Measurements from ENCODE around the gene ZFPM1. TPM values are rescaled to one million over a fixed set of nuclear protein-coding genes. Genes with fewer than 3 reads are reported as not detected.

ZFPM1 gene
- total RNA-seq, 2 donors from 2014 or later = 18.1 to 21.5 TPM

DNA sequence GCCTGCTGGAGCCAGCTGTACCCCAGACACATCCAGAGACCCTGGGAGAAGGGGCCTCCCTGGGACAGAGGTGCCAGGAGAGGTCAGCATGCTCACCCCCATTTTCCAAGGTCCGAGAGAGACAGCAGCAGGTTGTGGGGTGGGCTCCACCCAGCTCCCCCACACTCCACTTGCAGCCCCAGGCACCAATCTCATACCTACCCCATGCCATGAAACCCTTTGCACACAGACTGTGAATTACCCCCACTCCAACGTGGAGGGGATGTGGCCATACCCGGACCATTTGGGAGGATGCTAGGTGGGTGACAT is 34.0 kb downstream of the ZFPM1 start:
- Histone ChIP-seq H3K27ac (ENCODE audit: low read depth, low read length) (no peak overlapping the region), H3K36me3 (ENCODE audit: control insufficient read depth, insufficient read depth, low read length) (peaks cover 10% of the 10 kb centered on the region), H3K9ac (ENCODE audit: extremely low read depth, low read length, poor library complexity, severe bottlenecking) (no peak overlapping the region), H3K9me3 (ENCODE audit: control insufficient read depth, low read length) (no peaks in the 10 kb centered on the region), H3K4me3 (ENCODE audit: low read length) (no peak overlapping the region), H3K27me3 (ENCODE audit: control insufficient read depth, insufficient read depth, low read length, poor library complexity, severe bottlenecking) (no peaks in the 10 kb centered on the region), H3K4me1 (ENCODE audit: control insufficient read depth, insufficient read depth, low read length) (peaks cover 10% of the 10 kb centered on the region)
- WGBS, 2 experiments (ENCODE audit: insufficient coverage in 1 of 2, insufficient read length in 1 of 2) = 94% methylated on average over 3 of the region's 3 CpGs; no CpG with 5 or more reads in 1 of the 2 experiments
- Mint-ChIP-seq H3K27ac (no peak overlapping the region), H3K9me3 (no peaks in the 10 kb centered on the region), H3K4me3 (no peak overlapping the region), H3K4me1 (peaks cover 13% of the 10 kb centered on the region), H3K36me3 (ENCODE audit: low read depth) (peaks cover 4% of the 10 kb centered on the region), H3K27me3 (ENCODE audit: insufficient read depth) (no peaks in the 10 kb centered on the region)
- TF ChIP-seq, protein P1, sequence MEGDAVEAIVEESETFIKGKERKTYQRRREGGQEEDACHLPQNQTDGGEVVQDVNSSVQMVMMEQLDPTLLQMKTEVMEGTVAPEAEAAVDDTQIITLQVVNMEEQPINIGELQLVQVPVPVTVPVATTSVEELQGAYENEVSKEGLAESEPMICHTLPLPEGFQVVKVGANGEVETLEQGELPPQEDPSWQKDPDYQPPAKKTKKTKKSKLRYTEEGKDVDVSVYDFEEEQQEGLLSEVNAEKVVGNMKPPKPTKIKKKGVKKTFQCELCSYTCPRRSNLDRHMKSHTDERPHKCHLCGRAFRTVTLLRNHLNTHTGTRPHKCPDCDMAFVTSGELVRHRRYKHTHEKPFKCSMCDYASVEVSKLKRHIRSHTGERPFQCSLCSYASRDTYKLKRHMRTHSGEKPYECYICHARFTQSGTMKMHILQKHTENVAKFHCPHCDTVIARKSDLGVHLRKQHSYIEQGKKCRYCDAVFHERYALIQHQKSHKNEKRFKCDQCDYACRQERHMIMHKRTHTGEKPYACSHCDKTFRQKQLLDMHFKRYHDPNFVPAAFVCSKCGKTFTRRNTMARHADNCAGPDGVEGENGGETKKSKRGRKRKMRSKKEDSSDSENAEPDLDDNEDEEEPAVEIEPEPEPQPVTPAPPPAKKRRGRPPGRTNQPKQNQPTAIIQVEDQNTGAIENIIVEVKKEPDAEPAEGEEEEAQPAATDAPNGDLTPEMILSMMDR (conservative IDR thresholded peaks at IDR 0.05) = no peak
- no peak for DNase-seq

DNA sequence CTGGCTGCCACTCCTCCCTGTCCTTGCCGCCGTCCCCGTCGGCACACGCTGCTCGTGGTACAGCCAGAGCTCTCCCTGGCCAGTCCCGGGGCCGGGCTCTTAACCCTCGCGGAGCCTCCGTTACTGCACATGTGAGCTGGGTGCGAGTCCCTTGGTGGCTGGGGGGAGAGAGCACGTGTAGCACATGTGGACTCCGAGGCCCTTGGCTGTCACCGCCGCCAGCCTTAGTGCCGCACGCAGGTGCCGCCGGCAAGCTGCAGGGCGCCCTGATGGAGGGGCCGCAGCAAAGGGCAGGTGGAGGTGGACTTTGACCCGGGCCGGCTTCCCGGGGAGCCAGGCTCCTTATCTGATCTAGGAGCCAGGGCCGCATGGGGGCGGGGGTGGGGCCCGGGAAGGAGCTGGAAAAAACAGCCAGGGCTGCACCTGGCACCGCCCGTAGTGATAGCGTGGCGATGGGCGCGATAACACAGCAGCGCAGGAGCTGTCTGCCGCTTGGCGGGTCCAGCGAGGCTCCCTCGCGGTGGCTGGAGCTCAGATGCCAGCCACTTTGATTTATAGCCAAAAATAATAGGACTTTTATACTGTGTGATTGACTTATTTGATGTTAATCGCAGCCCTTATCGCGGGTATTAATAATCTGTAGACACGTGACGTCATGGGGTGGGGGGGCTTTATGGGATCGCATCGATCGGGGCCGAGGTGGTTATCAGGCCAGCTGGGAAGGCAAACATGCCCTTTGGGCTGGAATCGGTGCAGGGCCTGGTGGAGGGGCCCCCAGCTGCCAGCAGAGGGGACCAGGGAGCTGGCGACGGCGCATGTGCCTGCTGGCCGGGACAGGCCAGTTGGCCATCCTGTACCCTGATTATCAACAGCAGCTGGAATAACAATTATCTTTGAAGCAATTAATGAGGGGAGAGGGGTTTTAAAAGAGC is 35.1 kb downstream of the ZFPM1 start:
- Histone ChIP-seq H3K9ac (ENCODE audit: extremely low read depth, low read length, poor library complexity, severe bottlenecking) (no peak overlapping the region), H3K4me1 (ENCODE audit: control insufficient read depth, insufficient read depth, low read length) (peaks cover 8% of the 10 kb centered on the region), H3K9me3 (ENCODE audit: control insufficient read depth, low read length) (no peaks in the 10 kb centered on the region), H3K27ac (ENCODE audit: low read depth, low read length) (no peak overlapping the region), H3K36me3 (ENCODE audit: control insufficient read depth, insufficient read depth, low read length) (peaks cover 10% of the 10 kb centered on the region), H3K4me3 (ENCODE audit: low read length) (no peak overlapping the region), H3K27me3 (ENCODE audit: control insufficient read depth, insufficient read depth, low read length, poor library complexity, severe bottlenecking) (no peaks in the 10 kb centered on the region)
- Mint-ChIP-seq H3K36me3 (ENCODE audit: low read depth) (peaks cover 4% of the 10 kb centered on the region), H3K9me3 (no peaks in the 10 kb centered on the region), H3K27ac (peak overlapping the region; percentile 55), H3K27me3 (ENCODE audit: insufficient read depth) (no peaks in the 10 kb centered on the region), H3K4me1 (peaks cover 13% of the 10 kb centered on the region), H3K4me3 (peak overlapping the region; percentile 30)
- DNase-seq = peak; percentile 63
- TF ChIP-seq, protein P1 (conservative IDR thresholded peaks at IDR 0.05) = peak; percentile 50
- 88 to 93% methylated on average over 43 to 54 of the region's 54 CpGs for WGBS, 2 experiments (ENCODE audit: insufficient coverage in 1 of 2, insufficient read length in 1 of 2)

DNA sequence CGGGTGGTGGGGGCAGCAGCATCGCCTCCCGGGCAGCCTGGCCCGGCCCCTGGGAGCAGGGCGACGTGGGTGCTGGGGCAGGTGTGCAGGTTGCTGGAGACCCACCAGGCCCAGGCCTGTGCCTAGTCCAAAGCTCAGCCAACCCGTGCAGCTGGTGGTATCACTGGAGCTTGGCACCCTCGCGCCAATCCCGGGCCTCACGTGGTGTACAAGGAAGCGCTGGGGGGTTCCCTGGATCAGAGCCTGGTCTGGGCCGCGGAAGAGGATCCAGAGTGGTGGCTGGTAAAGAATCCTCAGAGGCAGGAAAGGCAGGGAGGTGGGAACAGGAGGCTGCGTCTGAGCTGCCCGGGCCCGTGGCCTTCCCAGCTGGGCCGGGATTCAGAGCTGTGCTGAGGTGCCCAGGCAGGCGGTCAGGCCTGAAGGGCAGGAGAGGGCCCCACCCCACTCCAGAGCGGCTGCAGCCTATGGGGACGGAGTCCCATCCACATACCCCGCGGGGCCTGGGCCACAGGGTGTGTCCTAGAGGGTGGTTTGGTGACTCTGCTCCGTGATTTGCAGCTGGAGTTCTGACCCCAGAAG is 36.2 kb downstream of the ZFPM1 start:
- H3K9me3 ChIP-seq (ENCODE audit: control insufficient read depth, low read length) = no peaks in the 10 kb centered on the region
- no peak for DNase-seq
- TF ChIP-seq, protein P1 (conservative IDR thresholded peaks at IDR 0.05) = no peak
- H3K9me3 Mint-ChIP-seq = no peaks in the 10 kb centered on the region
- no peak overlapping the region for H3K27ac Mint-ChIP-seq
- H3K4me3 Mint-ChIP-seq = no peak overlapping the region
- no peaks in the 10 kb centered on the region for H3K27me3 Mint-ChIP-seq (ENCODE audit: insufficient read depth)
- H3K36me3 Mint-ChIP-seq (ENCODE audit: low read depth) = peaks cover 4% of the 10 kb centered on the region
- peaks cover 8% of the 10 kb centered on the region for H3K4me1 ChIP-seq (ENCODE audit: control insufficient read depth, insufficient read depth, low read length)
- H3K9ac ChIP-seq (ENCODE audit: extremely low read depth, low read length, poor library complexity, severe bottlenecking) = no peak overlapping the region
- 95 to 98% methylated on average over 8 to 24 of the region's 24 CpGs for WGBS, 2 experiments (ENCODE audit: insufficient coverage in 1 of 2, insufficient read length in 1 of 2)
- H3K4me1 Mint-ChIP-seq = peaks cover 8% of the 10 kb centered on the region
- no peaks in the 10 kb centered on the region for H3K27me3 ChIP-seq (ENCODE audit: control insufficient read depth, insufficient read depth, low read length, poor library complexity, severe bottlenecking)
- peaks cover 10% of the 10 kb centered on the region for H3K36me3 ChIP-seq (ENCODE audit: control insufficient read depth, insufficient read depth, low read length)
- no peak overlapping the region for H3K27ac ChIP-seq (ENCODE audit: low read depth, low read length)
- H3K4me3 ChIP-seq (ENCODE audit: low read length) = no peak overlapping the region
